SU-DHL-6 (cell line): Measurements from ENCODE around the gene SLC6A11.

Experiments
- EZH2phosphoT487 ChIP-seq: fragments of 200-600 bp; sonication (generic), shearing (Covaris generic); conservative IDR thresholded peaks from 2 replicates; pipeline ENCODE4 v1.6.1; 2018; ENCODE audit warnings: mild to moderate bottlenecking, antibody characterized with exemption, low read length, moderate library complexity, mixed read lengths
- TF ChIP-seq, protein P1 (sequence below): fragments of 200-600 bp; sonication (generic); IDR thresholded peaks from one replicate; pipeline ENCODE4 v1.5.1; 2017; ENCODE audit warnings: antibody characterized with exemption, mild to moderate bottlenecking, low read length, moderate library complexity; ENCODE audit not compliant: insufficient read depth, poor library complexity, severe bottlenecking

DNA sequence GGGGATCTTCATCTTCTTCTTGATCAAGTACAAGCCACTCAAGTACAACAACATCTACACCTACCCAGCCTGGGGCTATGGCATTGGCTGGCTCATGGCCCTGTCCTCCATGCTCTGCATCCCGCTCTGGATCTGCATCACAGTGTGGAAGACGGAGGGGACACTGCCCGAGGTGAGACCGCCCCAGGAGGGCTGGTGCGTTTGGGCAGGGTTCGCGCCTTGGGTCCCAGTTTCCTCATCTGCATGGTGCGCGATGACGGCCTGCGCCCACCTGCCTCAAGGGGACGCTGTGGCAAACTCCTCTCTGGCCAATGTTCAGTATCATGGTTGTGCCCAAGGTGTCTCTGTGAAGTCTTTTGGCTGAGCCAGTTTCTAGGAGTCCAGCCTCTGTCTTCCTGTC is 119.0 kb downstream of the SLC6A11 start:
- TF ChIP-seq, protein P1, sequence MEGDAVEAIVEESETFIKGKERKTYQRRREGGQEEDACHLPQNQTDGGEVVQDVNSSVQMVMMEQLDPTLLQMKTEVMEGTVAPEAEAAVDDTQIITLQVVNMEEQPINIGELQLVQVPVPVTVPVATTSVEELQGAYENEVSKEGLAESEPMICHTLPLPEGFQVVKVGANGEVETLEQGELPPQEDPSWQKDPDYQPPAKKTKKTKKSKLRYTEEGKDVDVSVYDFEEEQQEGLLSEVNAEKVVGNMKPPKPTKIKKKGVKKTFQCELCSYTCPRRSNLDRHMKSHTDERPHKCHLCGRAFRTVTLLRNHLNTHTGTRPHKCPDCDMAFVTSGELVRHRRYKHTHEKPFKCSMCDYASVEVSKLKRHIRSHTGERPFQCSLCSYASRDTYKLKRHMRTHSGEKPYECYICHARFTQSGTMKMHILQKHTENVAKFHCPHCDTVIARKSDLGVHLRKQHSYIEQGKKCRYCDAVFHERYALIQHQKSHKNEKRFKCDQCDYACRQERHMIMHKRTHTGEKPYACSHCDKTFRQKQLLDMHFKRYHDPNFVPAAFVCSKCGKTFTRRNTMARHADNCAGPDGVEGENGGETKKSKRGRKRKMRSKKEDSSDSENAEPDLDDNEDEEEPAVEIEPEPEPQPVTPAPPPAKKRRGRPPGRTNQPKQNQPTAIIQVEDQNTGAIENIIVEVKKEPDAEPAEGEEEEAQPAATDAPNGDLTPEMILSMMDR = no peak
- no peak for TF ChIP-seq EZH2phosphoT487
